Urinary bladder (tissue), 4 donors: ENCODE measurements around the gene SHC3. TPM values are rescaled to one million over a fixed set of nuclear protein-coding genes. Genes with fewer than 3 reads are reported as not detected.

Experiments
- DNase-seq: peaks from one replicate; pipeline ENCODE4 v3.0.0-alpha.2; 2015; ENCODE audit errors: extremely low spot score
- H3K27ac ChIP-seq: one replicate; pipeline ENCODE4 v1.5.1; 2013; ENCODE audit warnings: low read depth, mild to moderate bottlenecking, moderate library complexity
- H3K36me3 ChIP-seq: one replicate; pipeline ENCODE4 v1.6.1; 2013; ENCODE audit warnings: mild to moderate bottlenecking, moderate library complexity; ENCODE audit not compliant: insufficient read depth
- H3K4me1 ChIP-seq: one replicate; pipeline ENCODE4 v1.6.1; 2013; ENCODE audit warnings: mild to moderate bottlenecking, moderate library complexity; ENCODE audit not compliant: insufficient read depth
- H3K4me3 ChIP-seq: one replicate; pipeline ENCODE4 v1.5.1; 2013; ENCODE audit warnings: low read depth, low read length
- WGBS: extraction: QIAGEN DNeasy Blood & Tissue Kit; methylation state at CpG from one replicate; pipeline ENCODE4 v1.1.7; 2013; 5-methylcytosine and 5-hydroxymethylcytosine counted together
- polyA plus RNA-seq: library from polyadenylated mRNA; stranded (reverse); fragments of 200-250 nt; gene quantifications from one replicate; pipeline ENCODE4 v1.2.3, GENCODE V29; 2013
- total RNA-seq: library from RNA; depleted of rRNA; stranded (reverse); fragments of >200 nt; gene quantifications from one replicate; pipeline ENCODE4 v1.2.3, GENCODE V29; 2014
- donor health status: healthy with polysubstance abuse.
- donor health status: healthy.

SHC3 gene
- total and polyA plus RNA-seq, 2 donors = 1.6 to 2.0 TPM

GRCh38 chr9:89065921-89066320, 112.7 kb downstream of the SHC3 start:
- WGBS = 53% methylated on average over 6 of the region's 6 CpGs
- Histone ChIP-seq H3K4me1 (no peaks in the 10 kb centered on the region), H3K4me3 (no peak overlapping the region), H3K36me3 (no peaks in the 10 kb centered on the region), H3K27ac (no peak overlapping the region)
- no peak for DNase-seq

GRCh38 chr9:89060790-89061189, 117.8 kb downstream of the SHC3 start:
- DNase-seq = no peak
- H3K36me3 ChIP-seq = no peaks in the 10 kb centered on the region
- H3K4me3 ChIP-seq = no peak overlapping the region
- 93% methylated on average over 5 of the region's 5 CpGs for WGBS
- H3K27ac ChIP-seq = no peak overlapping the region
- no peaks in the 10 kb centered on the region for H3K4me1 ChIP-seq

- Histone ChIP-seq H3K27ac (no peak overlapping the region), H3K36me3 (no peaks in the 10 kb centered on the region), H3K4me1 (no peaks in the 10 kb centered on the region), H3K4me3 (no peak overlapping the region)
- no peak for DNase-seq
- WGBS = 93% methylated on average over 15 of the region's 15 CpGs
Measured at GRCh38 chr9:89059925-89060506, 118.6 kb downstream of the SHC3 start.

DNA sequence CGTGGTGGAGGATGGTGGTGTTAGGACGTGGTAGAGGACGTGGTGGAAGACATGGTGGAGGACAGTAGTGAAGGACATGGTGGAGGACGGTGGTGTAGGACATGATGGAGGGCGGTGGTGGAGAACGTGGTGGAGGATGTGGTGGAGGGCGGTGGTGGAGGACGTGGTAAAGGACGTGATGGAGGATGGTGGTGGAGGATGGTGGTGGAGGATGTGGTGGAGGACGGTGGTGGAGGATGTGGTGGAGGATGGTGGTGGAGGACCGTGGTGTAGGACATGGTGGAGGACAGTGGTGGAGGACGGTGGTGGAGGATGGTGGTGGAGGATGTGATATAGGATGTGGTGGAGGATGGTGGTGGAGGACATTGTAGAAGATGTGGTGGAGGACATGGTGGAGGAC, 119.7 kb downstream of the SHC3 start:
- no peaks in the 10 kb centered on the region for H3K4me1 ChIP-seq
- WGBS = 95% methylated on average over 12 of the region's 12 CpGs
- H3K27ac ChIP-seq = no peak overlapping the region
- no peak overlapping the region for H3K4me3 ChIP-seq
- DNase-seq = no peak
- H3K36me3 ChIP-seq = no peaks in the 10 kb centered on the region

- DNase-seq = no peak
- 94% methylated on average over 8 of the region's 8 CpGs for WGBS
- H3K36me3 ChIP-seq = no peaks in the 10 kb centered on the region
- H3K27ac ChIP-seq = no peak overlapping the region
- no peaks in the 10 kb centered on the region for H3K4me1 ChIP-seq
- H3K4me3 ChIP-seq = no peak overlapping the region
Measured at GRCh38 chr9:89054865-89055495, 123.6 kb downstream of the SHC3 start.

GRCh38 chr9:89053301-89053700, 125.3 kb downstream of the SHC3 start:
- no peaks in the 10 kb centered on the region for H3K4me1 ChIP-seq
- no peaks in the 10 kb centered on the region for H3K36me3 ChIP-seq
- H3K27ac ChIP-seq = no peak overlapping the region
- DNase-seq = no peak
- 91% methylated on average over 5 of the region's 5 CpGs for WGBS
- no peak overlapping the region for H3K4me3 ChIP-seq

GRCh38 chr9:89052470-89053097, 126.0 kb downstream of the SHC3 start:
- Histone ChIP-seq H3K36me3 (no peaks in the 10 kb centered on the region), H3K4me3 (no peak overlapping the region), H3K4me1 (no peaks in the 10 kb centered on the region), H3K27ac (no peak overlapping the region)
- no peak for DNase-seq
- WGBS = 89% methylated on average over 6 of the region's 6 CpGs

- 83% methylated on average over 12 of the region's 12 CpGs for WGBS
- H3K4me1 ChIP-seq = no peaks in the 10 kb centered on the region
- no peak for DNase-seq
- H3K36me3 ChIP-seq = no peaks in the 10 kb centered on the region
- H3K27ac ChIP-seq = no peak overlapping the region
- H3K4me3 ChIP-seq = no peak overlapping the region
Measured at GRCh38 chr9:89051421-89052025, 127.1 kb downstream of the SHC3 start.

GRCh38 chr9:89049646-89050045, 129.0 kb downstream of the SHC3 start:
- DNase-seq = no peak

GRCh38 chr9:89048616-89049015, 130.0 kb downstream of the SHC3 start:
- Histone ChIP-seq H3K4me3 (no peak overlapping the region), H3K27ac (no peak overlapping the region), H3K36me3 (no peaks in the 10 kb centered on the region), H3K4me1 (no peaks in the 10 kb centered on the region)
- DNase-seq = no peak
- WGBS = 92% methylated on average over 11 of the region's 11 CpGs

More at GRCh38 chr9:89049646-89050045, 129.0 kb downstream of the SHC3 start:
- no peak overlapping the region for H3K27ac ChIP-seq
- 83% methylated on average over 8 of the region's 8 CpGs for WGBS
- no peaks in the 10 kb centered on the region for H3K4me1 ChIP-seq
- no peaks in the 10 kb centered on the region for H3K36me3 ChIP-seq
- no peak overlapping the region for H3K4me3 ChIP-seq

- 84% methylated on average over 4 of the region's 4 CpGs for WGBS
- Histone ChIP-seq H3K4me3 (no peak overlapping the region), H3K4me1 (no peaks in the 10 kb centered on the region), H3K27ac (no peak overlapping the region), H3K36me3 (no peaks in the 10 kb centered on the region)
- DNase-seq = no peak
Measured at GRCh38 chr9:89047667-89048066, 131.0 kb downstream of the SHC3 start.

- Histone ChIP-seq H3K27ac (no peak overlapping the region), H3K36me3 (no peaks in the 10 kb centered on the region), H3K4me1 (no peaks in the 10 kb centered on the region), H3K4me3 (no peak overlapping the region)
- DNase-seq = no peak
- WGBS = 44% methylated on average over 2 of the region's 2 CpGs
Measured at GRCh38 chr9:89046832-89047231, 131.8 kb downstream of the SHC3 start.

DNA sequence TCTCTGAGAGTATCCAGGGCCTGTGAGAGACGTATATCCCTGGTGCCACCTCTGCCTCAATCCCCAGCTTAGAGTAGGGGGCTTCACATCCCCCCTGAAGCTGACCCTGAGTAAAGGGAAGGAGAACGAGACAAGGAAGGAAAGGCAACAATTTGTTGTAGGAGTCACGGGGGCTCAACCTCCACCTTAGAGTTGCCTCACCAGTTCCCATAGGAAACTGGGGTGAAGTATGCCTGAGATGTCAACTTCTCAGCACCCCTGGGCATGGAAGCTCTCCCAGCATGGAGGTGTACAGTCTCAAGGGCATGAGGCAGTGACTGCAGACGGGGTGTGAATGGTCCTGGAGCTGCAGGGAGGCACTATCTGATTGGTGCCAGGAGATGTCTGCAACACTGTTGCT, 133.7 kb downstream of the SHC3 start:
- H3K27ac ChIP-seq = no peak overlapping the region
- H3K4me1 ChIP-seq = no peaks in the 10 kb centered on the region
- DNase-seq = no peak
- no peaks in the 10 kb centered on the region for H3K36me3 ChIP-seq
- WGBS = 87% methylated on average over 4 of the region's 4 CpGs
- no peak overlapping the region for H3K4me3 ChIP-seq

GRCh38 chr9:89044104-89044503, 134.5 kb downstream of the SHC3 start:
- no peaks in the 10 kb centered on the region for H3K36me3 ChIP-seq
- H3K4me3 ChIP-seq = no peak overlapping the region
- no peaks in the 10 kb centered on the region for H3K4me1 ChIP-seq
- H3K27ac ChIP-seq = no peak overlapping the region
- DNase-seq = no peak
- WGBS = 93% methylated on average over 2 of the region's 2 CpGs
